RKO (cell line): ENCODE measurements around the gene BTK.
A peak's percentile ranks its signal among the peaks of the same experiment; 100 is the strongest.

Source experiments
- DNase-seq: peaks from one replicate; pipeline ENCODE4 v3.0.0-alpha.2; 2016; ENCODE audit warnings: low spot score

The BTK gene

DNA sequence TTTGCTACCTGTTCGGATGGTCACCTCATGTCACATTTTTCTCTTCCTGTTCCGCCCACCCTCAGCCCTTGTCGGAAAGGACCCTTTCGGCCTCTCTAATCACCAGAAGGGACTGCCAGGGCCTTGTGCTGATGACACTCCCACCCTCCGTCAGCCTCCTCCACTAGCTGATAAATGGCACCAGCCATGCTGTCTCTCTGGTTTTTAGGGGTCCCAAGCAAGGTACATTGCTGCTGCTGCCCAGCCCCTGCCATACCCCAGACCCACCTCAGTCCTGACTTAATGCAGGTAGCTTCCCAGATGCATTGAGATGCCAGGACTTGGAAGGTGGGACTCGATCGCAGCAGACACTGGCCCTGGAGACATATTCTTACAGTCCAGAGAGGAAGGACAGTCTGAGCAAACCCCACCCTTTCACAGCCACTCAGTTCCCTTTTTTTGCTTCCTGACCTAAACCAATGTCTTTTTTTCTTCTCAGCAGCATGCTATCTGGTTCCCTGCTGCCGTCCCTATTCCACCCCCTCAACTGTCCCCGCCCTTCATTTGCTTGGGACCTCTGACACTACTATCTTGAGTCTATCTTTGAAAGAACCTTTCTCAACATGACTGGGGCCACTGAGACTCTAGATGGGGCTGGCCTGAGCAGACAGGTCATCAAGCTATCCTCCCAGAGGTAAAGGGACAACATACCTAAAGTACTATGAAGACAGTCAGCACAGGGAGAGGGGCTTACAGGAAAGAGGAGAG lies at the start of gene BTK:
Gene BTK, minus strand, starts transcription at position 397 of the 747 bp plus-strand sequence. CDS start 10,907 bp downstream, outside the sequence.
- DNase-seq, result no peak

DNA sequence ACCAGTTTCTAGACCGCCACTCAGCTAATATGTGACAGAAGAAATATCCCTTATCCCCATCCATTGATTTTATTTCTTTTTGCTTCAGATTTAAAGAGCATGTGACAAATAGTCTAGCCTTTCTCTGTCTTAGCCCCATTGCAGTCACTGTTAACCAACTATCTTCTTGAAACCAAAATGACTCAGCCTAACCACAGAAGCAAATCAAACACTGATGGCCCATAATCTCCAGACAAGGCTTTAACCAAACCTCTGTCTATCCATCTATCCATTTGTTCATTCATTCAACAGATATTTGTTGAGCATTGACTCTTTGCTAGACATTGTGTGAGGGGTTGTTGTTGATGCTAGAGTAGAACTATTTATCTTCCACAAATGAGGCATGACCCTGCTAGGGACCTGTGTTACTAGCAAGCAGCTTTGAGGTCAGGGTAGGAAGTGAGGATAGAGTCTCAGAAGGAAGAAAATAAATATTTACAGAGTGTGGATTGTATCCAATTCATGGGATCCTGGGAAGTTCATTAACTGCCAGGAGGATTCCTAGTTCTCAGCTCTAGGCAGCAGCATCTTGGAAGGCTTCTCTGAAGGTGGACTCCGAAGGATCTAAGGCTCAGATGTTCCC lies 44.6 kb upstream of the BTK start:
- no peak for DNase-seq

DNA sequence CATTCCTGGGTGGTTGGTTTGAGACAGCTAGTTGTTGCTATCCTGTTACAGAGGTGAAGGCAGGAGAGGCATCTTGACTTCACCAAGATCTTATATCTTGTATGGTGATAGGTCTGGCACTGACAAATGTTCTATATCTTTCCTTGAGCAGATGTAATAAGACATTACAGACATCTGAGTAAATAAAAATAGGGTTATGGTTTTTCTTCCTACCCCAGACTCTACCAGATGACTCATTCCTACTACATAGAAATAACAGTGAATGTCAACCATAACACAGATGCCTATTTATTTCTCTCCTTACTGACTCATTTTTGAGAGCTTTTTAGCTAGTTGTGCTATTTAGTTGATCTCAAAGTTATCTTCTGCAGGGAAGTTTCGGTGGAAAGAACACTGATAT lies 43.9 kb upstream of the BTK start:
- no peak for DNase-seq

DNA sequence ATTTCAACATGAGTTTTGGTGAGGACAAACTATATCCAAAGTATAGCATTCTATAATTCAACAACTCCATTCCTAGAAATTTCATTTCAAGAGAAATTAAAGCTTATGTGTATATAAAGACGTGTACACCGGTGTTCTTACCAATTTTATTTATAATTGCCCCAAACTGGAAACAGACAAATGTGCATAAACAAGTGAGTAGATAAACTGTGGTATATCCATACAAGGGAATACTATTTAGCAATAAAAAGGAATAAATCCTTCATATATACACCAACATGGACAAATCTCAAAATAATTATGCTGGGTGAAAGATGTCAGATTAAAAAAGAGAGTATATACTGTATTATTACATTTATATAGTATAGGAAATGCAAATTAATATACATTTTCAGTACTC lies 42.0 kb upstream of the BTK start:
- no peak for DNase-seq

DNA sequence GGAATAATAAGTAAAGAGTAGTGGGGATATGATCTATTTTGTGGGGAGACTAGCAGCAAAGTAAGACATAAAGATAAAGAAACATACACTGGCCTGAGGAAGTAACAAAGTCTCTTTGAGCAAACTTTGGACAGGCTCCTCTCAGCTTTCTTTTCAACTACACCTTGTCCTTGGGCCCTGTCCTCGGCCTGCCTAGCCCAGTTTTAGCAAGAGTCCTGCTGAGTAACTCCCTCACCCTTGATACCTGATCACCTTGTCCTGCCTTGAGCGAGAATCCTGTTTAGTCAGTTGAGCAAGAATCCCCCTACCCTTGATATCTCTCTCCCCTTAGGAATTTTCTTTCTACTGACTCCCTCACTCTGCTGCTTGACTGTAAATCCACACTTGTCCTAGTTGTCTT lies 33.5 kb upstream of the BTK start:
- no peak for DNase-seq

DNA sequence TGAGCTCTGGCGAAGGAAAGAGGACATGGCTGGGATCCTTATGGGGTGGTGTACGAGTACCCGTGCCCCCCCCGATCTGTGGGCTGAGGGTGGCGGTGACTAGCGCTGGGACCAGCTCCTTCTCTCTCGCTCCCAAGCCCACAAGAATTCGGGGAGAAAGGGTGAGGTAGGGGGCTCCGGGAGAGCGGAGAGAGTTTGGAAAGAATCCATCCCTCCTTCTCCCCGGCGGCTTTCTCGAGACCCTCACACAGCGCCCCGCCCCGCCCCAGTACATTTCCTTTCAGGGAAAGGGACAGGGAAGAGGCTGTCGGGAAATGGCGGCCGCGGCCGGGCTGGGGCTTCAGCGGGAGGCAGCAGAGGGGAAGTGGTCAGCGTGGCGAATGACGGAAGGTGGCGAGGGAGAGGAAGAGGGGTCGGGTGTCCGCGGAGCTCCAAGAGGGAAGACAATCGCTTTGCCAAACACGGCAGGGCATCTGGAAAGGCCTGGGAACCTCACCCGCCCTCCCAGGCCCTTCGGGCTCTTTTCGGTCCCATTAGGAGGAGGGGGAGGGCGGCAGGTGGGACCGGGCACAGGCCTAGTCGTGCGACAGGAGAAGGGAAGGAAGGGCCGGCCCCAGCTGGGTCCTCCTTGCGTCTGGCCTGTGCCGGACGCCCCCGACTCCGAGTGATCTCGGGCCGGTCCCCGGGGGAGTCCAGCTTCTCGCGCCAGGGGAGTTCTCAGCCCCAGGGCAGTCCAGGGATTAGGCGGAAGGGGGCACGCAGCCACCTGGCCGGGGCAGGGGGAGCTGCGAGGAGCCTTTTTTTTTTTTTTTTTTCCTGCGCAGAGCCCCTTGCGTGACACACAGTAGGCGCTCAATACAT lies 32.2 kb upstream of the BTK start:
- DNase-seq, result peak; percentile 32

DNA sequence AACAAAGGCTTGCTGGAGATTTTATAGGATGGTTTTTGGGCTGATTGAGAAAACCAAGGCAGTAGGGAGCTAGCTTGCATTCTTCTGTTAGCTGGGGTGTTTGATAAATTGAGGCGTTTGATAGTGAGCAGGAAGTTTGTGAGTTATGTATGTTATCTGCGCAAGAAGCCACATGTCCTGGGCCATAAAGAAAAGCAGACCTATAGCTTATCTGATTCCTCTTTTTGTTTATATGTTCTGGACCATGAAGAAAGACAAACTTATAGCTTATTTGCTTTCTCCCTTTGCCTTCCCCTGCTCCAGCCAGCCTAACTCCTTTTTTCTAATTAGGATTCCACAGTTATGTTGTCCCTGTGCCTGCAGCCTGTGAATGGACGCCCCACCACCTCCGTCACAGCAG lies 31.2 kb upstream of the BTK start:
- no peak for DNase-seq

DNA sequence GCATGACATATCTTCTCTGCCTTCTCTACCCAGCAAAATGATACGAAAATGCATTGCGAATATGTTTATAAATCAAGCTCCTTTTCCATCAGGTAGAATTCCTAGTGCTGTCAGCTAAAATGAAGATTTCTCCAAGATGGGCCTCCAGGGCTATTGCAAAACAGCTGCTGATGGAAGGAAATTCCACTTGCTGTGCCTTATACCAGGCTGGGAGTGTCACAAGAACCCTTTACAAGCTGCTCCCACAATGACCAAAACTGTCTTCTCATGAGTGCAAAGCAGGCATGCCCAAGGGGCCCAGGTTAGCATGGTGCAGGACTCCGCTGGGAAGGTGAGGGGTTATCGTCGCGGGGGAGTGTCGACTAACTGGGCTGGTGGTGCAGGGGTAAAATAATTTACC lies 30.7 kb upstream of the BTK start:
- DNase-seq, result no peak

DNA sequence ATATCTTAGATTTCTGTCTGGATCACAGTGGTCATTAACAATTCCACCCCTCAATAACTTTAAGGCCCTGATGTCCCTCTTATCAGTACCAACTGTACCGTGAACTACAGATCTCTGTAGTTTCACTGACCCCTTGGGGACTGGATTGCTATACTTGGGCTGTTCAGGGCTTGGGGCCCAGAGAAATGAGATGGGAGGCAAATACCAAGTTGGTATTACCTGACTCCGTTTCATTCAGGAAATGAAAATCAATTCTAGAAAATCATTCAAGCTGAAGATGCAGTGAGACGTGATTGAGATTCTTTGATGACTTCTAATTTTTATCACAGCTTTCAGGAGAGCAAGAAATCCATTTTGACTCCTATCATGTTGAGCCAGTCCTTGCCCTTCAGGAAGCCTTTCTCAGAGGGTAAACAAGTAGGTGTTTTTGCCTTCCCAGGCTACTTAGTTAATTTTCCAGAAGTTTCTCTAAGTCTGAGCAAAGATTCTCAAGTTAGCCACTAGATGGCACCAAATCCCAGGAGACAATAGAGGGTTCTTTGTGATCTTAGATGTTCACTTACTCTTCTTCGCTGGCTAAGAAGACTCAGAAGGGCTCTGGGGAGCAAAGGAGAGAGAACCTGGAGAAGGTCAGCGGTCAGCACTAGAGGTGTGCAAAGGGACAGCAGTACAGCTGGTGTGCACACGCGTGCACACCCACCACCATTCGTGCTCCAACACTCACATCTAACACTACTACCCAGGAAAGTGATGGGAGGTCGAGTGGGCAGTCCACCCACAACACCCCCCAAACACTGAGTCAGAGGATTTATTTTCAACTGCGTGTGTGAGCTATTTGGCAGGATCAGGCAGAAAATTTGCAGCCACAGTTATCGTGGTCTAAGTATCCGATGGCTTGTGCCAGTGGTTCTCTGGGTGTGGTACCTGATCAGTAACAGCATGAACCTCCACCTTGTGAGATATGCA lies 29.5 kb upstream of the BTK start:
- peak; percentile 84 for DNase-seq

DNA sequence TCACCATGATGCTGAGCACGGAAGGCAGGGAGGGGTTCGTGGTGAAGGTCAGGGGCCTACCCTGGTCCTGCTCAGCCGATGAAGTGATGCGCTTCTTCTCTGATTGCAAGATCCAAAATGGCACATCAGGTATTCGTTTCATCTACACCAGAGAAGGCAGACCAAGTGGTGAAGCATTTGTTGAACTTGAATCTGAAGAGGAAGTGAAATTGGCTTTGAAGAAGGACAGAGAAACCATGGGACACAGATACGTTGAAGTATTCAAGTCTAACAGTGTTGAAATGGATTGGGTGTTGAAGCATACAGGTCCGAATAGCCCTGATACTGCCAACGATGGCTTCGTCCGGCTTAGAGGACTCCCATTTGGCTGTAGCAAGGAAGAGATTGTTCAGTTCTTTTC lies 26.0 kb upstream of the BTK start:
- DNase-seq, result no peak

DNA sequence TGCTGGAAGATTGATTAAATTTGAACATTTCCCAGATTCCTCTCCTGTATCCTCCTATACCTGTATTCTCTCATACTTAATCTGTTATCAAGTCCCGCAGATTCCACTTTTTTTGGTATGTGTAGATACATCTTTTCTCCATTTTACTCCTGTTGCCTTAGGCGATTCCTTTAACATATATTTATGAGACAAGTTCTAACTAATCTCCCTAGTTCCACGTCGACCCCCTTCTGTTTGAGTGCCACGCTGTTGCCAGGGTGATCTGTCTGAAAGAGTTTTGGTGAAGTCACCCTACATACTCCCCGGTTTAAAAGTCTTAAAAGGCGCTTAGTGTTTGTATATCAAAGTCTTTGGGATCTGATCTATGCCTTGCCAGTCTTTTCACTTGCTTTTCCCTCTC lies 24.5 kb upstream of the BTK start:
- no peak for DNase-seq

DNA sequence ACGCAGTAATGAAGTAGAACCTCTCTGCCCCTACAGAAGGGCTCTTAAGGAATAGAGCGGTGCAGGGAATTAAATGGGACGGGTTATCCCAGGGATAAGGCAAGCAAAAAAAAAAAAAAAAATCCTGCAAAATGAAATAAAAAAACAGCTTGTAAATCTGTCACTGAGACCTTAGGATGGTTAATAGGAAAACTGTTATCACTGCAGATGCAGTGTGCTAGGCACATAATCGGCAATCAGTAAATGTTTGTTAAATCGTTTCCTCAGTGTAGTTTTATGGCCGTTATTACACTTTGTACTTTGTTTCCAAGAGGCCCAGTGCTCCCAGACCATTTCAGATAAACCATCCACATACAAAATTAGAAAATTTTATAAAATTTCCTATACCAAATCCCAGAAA lies 23.1 kb upstream of the BTK start:
- DNase-seq, result peak; percentile 41

DNA sequence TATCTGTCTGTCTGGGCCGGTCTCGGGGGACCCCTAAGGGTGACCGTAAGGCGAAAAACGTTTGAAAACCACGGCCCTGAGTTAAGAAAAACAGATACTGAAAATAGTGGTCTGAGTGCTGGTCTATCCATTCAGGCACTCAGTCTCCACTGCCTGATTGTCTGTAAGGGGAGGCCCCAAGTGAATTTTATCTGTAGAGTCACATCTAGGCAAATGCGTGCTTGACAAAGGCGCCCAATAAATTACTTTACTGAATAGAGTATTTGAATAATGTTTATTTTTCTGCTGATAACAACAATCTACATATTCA lies 22.5 kb upstream of the BTK start:
- DNase-seq, result no peak

DNA sequence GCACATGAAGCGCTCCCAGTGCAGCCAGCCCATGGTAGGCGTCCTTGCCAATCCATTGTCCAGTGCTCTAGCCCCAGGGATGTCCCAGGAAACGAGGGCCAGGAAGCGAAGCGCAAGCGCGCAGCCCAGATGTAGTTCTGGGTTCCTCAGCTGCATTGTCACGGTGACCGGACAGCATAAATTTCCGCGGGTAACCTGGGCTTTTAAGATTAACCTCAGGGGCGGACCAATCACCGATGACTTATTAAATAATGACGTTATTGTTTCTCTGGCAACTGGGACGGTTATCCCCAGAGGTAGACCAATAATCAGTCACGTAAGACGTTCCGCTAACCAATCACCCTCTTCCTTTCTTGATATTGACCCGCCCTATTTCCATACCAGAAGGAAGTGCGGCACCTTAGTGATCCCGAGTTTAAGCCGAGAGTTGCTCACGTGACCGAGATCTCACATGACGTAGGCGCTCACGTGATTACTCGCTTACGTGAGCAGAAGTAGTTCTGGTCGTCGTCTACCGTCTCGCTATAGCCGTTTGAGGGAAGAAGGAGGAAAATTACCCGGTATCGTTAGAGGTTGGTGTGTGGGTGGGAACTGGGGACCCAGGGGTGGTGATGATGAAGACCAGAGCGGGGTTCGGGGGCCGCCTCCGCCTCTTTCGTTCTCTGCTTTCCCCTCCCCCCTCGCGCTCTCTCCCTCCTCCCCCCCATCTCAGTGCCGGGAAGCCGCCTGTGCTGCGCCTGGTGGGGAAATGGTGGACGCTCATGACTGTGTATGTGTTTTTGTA lies 21.9 kb upstream of the BTK start, which contains the start of the genes GLA and HNRNPH2:
Gene GLA, minus strand, starts transcription at position 178 of the 784 bp plus-strand sequence. Its CDS starts 22 bp downstream, at position 156.
Gene HNRNPH2, plus strand, starts transcription at position 475 of the 784 bp plus-strand sequence. CDS start 3,767 bp downstream, outside the sequence.
- peak; percentile 97 for DNase-seq

DNA sequence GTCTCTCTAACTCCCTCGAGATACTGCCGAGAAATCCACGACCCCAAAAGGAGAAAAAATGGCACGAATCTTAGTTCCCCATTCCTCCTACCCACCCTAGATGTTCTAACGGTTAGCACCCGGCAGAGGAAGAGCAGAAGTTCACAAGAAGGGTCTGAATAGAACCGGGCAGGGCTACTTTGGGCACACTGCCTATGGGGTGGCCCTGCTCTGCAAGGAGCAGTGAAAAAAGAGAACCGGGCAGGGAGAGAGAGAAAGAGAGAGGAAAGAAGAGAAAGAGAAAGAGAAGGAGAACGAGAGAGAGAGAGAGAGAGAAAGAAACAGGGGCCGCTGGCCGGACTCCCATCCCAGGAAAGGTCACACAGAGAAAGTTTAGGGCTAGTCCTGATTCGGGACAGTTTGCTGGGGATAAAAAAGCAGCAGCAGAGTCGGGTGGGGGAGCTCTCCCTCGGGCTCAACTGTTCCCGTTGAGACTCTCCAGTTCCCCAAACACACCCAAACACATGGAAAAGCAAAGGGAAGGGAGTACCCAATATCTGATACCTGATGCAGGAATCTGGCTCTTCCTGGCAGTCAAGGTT lies 21.3 kb upstream of the BTK start:
- DNase-seq, result no peak

DNA sequence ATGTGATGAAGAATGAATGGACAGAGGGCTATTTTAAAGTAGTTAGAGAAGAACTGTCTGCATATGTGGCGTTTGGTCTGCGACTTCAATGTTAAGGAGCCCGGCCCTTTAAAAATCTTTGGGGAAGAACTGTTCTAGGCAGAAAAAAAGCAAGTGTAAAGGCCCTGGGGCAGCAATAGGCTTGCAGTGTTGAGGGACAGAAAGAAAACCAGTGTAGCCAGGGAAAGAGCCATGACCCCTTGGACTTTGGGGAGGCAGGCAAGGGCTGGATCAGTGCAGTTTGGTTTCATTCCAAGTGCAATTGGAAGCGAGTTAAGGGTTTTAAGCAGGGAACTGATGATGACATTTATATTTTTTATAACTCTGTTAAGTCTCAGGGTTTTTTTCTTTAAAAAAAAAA lies 13.8 kb upstream of the BTK start:
- no peak for DNase-seq

DNA sequence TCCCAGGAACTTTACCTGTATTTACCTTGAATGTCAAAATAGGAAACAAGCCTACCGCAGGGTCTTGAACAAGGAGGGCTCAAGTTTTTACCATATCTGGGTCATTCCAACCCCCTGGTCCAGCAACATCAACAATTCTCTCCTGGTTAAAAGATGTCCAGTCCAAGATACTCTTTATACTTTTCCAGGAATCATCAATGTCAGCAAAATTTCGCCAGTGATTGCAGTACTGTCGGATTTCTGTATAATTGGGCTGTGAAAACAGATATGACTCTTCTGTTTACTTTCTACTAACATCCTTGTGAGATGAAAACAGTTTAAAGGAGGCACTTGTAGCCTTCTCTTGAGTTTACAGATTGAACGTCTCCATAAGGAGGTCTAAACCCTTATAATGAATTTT lies 12.7 kb upstream of the BTK start:
- DNase-seq, result no peak

DNA sequence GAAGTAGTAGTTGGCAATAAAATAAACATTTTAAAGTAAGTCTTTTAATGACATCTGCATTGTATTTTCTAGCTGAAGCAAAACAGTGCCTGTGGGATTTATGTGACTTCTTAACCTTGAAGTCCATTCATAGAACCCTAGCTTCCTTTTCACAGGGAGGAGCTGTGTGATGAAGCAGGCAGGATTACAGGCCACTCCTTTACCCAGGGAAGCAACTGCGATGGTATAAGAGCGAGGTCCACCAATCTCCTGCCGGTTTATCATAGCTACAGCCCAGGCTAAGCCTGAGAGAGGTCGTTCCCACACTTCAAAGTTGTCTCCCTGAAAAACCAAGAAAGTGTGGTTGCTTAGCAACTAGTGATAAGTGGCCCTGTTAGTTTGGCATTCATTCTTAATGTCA lies 11.8 kb upstream of the BTK start:
- no peak for DNase-seq

DNA sequence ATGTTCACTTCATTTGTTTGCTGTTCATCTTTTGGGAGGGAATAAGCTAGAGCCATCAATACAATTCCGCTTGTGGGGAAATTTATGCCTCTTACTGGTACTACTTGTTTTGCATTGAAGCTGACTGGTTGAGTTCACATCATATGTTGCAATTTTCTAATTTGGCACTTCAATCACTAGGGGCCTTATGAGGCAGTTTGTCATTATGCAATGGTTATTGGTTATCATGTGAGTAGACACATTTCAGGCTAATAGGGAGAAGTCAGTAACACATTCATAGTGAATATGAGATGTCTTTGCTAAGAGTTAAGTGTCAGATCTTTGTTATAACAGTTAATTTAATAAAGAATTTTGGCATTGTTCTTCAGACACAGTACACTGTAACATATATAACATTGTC lies 9.8 kb upstream of the BTK start:
- peak; percentile 46 for DNase-seq

DNA sequence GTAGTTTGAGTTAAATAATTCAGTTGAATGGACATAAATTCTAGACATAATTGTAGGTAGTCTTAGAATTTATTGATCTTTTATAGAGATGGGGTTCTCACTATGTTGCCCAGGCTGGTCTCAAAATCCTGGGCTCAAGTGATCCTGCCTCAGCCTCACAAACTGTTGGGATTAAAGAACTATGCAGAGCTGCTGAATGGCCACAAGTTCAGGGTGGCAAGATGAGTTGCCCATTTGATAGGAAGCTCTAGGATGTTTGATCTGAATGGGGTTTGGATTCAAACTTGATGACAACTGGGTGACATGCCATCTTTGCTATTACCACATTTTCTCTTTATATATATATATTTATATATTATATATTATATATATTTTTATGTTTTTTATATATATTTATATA lies 8.4 kb upstream of the BTK start:
- DNase-seq, result peak; percentile 37
